NCI-H345 (cell line): Measurements from ENCODE around the gene SLC4A4.

Experiments
- DNase-seq: peaks from one replicate; lab custom pipeline; 2025; lab: John Stamatoyannopoulos, UW

The SLC4A4 gene

GRCh38 chr4:71415491-71415890 lies 76.7 kb downstream of the SLC4A4 start:
- no peak for DNase-seq

- DNase-seq: no peak
Measured at GRCh38 chr4:71417150-71417549, 78.3 kb downstream of the SLC4A4 start.

GRCh38 chr4:71426381-71427042 lies 87.7 kb downstream of the SLC4A4 start:
- no peak for DNase-seq

GRCh38 chr4:71429106-71429505 lies 90.3 kb downstream of the SLC4A4 start:
- DNase-seq: no peak

- no peak for DNase-seq
Measured at GRCh38 chr4:71429962-71430361, 91.1 kb downstream of the SLC4A4 start.

- DNase-seq: no peak
Measured at GRCh38 chr4:71430609-71431008, 91.8 kb downstream of the SLC4A4 start.

GRCh38 chr4:71440612-71441011 lies 101.8 kb downstream of the SLC4A4 start:
- DNase-seq: no peak

- DNase-seq: no peak
Measured at GRCh38 chr4:71441186-71442169, 102.7 kb downstream of the SLC4A4 start.

GRCh38 chr4:71442336-71442735 lies 103.5 kb downstream of the SLC4A4 start:
- DNase-seq: no peak

- no peak for DNase-seq
Measured at GRCh38 chr4:71444395-71444794, 105.6 kb downstream of the SLC4A4 start.

GRCh38 chr4:71445811-71446210 lies 107.0 kb downstream of the SLC4A4 start:
- no peak for DNase-seq

- no peak for DNase-seq
Measured at GRCh38 chr4:71446479-71447081, 107.8 kb downstream of the SLC4A4 start.

- no peak for DNase-seq
Measured at GRCh38 chr4:71449040-71449439, 110.2 kb downstream of the SLC4A4 start.

GRCh38 chr4:71449878-71450277 lies 111.1 kb downstream of the SLC4A4 start:
- no peak for DNase-seq

GRCh38 chr4:71453531-71453930 lies 114.7 kb downstream of the SLC4A4 start:
- no peak for DNase-seq

- DNase-seq: no peak
Measured at GRCh38 chr4:71456841-71457240, 118.0 kb downstream of the SLC4A4 start.

- DNase-seq: no peak
Measured at GRCh38 chr4:71460371-71460770, 121.6 kb downstream of the SLC4A4 start.

- no peak for DNase-seq
Measured at GRCh38 chr4:71461422-71461821, 122.6 kb downstream of the SLC4A4 start.

- no peak for DNase-seq
Measured at GRCh38 chr4:71466775-71467174, 128.0 kb downstream of the SLC4A4 start.

GRCh38 chr4:71468116-71468710 lies 129.4 kb downstream of the SLC4A4 start:
- DNase-seq: no peak

- DNase-seq: no peak
Measured at GRCh38 chr4:71469541-71469940, 130.7 kb downstream of the SLC4A4 start.

GRCh38 chr4:71470524-71470923 lies 131.7 kb downstream of the SLC4A4 start:
- DNase-seq: no peak
